Upper lobe of right lung (tissue), 1 donor: ENCODE results near the gene FADS2. TPM values are rescaled to one million over a fixed set of nuclear protein-coding genes. Genes with fewer than 3 reads are reported as not detected.

ENCODE experiments used
- ATAC-seq: fragments of 200-7000 bp; cut with Tn5 transposase; one replicate; pipeline ENCODE4 v1.9.1; 2020; ENCODE audit warnings: mild to moderate bottlenecking, moderate library complexity
- DNase-seq: peaks from one replicate; pipeline ENCODE4 v3.0.0-alpha.2; 2020
- H3K27ac ChIP-seq: fragments of 200-600 bp; one replicate; pipeline ENCODE4 v1.8.0; 2022
- H3K27me3 ChIP-seq: fragments of 200-600 bp; one replicate; pipeline ENCODE4 v1.8.0; 2022; ENCODE audit warnings: mild to moderate bottlenecking
- H3K36me3 ChIP-seq: fragments of 200-600 bp; one replicate; pipeline ENCODE4 v1.8.0; 2022
- H3K4me1 ChIP-seq: fragments of 200-600 bp; one replicate; pipeline ENCODE4 v1.8.0; 2022
- H3K4me3 ChIP-seq: fragments of 200-600 bp; one replicate; pipeline ENCODE4 v1.8.0; 2022; ENCODE audit warnings: mild to moderate bottlenecking
- H3K9me3 ChIP-seq: fragments of 200-600 bp; one replicate; pipeline ENCODE4 v1.8.0; 2022
- intact Hi-C: fragments of 100-400 bp; cut with DNase I; formaldehyde crosslinking; loops from one replicate; pipeline ENCODE4 v1.11.0; 2022
- total RNA-seq: library from RNA; stranded (reverse); fragmentation: NEBNext Ultra II Directional; extraction: Animal tissue kit (Norgen Biotek cat#: 25700); gene quantifications from one replicate; pipeline ENCODE4 v1.2.1, GENCODE V29; 2021
- TF ChIP-seq, protein P1 (sequence below): fragments of 200-600 bp; IDR thresholded peaks from one replicate; pipeline ENCODE4 v1.8.0; 2022; ENCODE audit warnings: antibody characterized with exemption
- donor health status: DM: no; HTN: yes; CAD: no; lungs with severe emphysema.

The FADS2 gene
- total RNA-seq, 1 donor from 2014 or later = 75.1 TPM

DNA sequence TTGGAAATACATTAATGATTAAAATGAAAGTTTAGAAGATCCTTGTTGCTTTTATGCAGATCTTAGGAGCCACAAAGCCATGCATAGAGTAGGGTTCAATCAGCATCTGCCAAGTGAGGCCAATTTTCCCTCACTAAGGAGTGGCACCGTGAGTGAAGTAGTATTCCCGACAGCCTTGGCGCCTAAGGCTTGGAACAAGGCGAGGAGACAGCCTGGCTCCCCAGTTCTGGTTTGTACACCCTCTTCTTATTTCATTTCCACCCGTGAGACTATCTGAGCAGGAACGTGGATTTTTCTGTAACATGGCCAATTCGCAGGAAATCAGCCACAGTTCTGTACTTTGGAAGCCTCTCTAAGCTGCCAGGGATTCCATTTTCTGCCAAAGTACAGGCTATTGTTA lies 22.6 kb downstream of the FADS2 start:
- intact Hi-C loops = no loop called here
- H3K4me3 ChIP-seq = no peak overlapping the region
- no peaks in the 10 kb centered on the region for H3K27me3 ChIP-seq
- no peak for ATAC-seq
- H3K4me1 ChIP-seq = no peaks in the 10 kb centered on the region
- peaks cover 39% of the 10 kb centered on the region for H3K36me3 ChIP-seq
- no peak for DNase-seq
- no peaks in the 10 kb centered on the region for H3K9me3 ChIP-seq
- no peak overlapping the region for H3K27ac ChIP-seq
- TF ChIP-seq, protein P1, sequence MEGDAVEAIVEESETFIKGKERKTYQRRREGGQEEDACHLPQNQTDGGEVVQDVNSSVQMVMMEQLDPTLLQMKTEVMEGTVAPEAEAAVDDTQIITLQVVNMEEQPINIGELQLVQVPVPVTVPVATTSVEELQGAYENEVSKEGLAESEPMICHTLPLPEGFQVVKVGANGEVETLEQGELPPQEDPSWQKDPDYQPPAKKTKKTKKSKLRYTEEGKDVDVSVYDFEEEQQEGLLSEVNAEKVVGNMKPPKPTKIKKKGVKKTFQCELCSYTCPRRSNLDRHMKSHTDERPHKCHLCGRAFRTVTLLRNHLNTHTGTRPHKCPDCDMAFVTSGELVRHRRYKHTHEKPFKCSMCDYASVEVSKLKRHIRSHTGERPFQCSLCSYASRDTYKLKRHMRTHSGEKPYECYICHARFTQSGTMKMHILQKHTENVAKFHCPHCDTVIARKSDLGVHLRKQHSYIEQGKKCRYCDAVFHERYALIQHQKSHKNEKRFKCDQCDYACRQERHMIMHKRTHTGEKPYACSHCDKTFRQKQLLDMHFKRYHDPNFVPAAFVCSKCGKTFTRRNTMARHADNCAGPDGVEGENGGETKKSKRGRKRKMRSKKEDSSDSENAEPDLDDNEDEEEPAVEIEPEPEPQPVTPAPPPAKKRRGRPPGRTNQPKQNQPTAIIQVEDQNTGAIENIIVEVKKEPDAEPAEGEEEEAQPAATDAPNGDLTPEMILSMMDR = no peak

DNA sequence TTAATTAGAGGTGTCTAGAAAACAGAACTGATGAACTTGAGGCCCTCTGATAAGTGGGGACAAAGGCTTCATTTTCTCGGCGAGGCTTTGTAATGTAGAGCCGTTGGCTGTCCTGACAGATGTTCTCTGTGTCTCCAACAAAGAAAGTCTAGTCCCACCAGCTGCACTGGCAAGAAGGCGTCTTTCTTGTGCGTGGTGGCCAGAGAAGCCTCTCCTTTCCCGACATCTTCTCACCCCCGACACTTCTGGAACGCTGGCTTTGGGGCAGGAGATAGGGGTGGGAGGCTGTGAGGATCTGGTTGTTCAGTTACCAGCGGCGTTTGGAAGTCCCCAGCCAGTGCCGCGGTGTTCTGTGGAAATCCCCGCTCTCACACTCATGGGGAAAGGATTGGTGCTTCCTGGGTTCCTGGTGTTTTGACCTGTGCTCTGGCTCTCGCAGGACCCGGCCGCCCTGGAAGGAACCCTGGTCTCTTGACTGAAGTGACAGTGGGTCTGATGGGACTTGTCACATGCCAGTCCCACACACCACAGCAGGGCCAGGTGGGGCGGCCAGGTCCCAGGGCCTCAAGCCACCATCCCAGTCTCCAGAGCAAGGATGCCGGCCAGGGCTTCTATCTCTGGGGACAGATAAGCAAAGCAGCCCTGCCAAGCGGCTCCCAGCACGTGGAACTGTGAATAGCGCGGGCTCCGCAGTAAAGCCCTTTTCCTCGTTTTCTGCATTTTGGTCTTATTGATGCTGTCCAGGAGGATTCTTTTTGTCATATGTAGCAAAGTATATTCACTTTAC lies 23.2 kb downstream of the FADS2 start:
- no peak for DNase-seq
- peaks cover 39% of the 10 kb centered on the region for H3K36me3 ChIP-seq
- no peaks in the 10 kb centered on the region for H3K4me1 ChIP-seq
- no peaks in the 10 kb centered on the region for H3K9me3 ChIP-seq
- intact Hi-C loops = no loop called here
- TF ChIP-seq, protein P1 = no peak
- no peaks in the 10 kb centered on the region for H3K27me3 ChIP-seq
- H3K27ac ChIP-seq = no peak overlapping the region
- no peak overlapping the region for H3K4me3 ChIP-seq
- no peak for ATAC-seq

DNA sequence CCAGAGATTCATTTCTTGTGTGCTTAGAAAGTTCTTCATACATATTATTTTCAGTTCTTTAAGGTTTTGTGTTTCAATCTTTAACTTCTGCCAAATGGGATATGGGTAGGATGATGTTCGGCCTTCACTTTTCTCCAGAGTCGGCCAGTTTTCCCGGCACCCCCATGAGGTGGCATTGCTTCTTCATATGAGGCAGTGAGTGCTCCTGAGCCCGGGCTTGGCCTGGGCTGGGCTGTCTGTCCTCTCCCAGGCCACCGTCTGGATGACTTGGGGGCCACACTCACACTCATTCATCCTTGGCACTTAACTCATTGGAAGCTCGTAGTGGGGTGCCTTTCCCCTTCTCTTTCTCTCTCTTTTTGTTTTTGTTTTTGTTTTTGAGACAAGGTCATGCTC lies 23.8 kb downstream of the FADS2 start:
- Histone ChIP-seq H3K27me3 (no peaks in the 10 kb centered on the region), H3K9me3 (no peaks in the 10 kb centered on the region), H3K27ac (no peak overlapping the region), H3K4me3 (no peak overlapping the region), H3K4me1 (no peaks in the 10 kb centered on the region), H3K36me3 (peaks cover 39% of the 10 kb centered on the region)
- DNase-seq (no peak), ATAC-seq (no peak)
- intact Hi-C loops = no loop called here
- TF ChIP-seq, protein P1 = no peak

DNA sequence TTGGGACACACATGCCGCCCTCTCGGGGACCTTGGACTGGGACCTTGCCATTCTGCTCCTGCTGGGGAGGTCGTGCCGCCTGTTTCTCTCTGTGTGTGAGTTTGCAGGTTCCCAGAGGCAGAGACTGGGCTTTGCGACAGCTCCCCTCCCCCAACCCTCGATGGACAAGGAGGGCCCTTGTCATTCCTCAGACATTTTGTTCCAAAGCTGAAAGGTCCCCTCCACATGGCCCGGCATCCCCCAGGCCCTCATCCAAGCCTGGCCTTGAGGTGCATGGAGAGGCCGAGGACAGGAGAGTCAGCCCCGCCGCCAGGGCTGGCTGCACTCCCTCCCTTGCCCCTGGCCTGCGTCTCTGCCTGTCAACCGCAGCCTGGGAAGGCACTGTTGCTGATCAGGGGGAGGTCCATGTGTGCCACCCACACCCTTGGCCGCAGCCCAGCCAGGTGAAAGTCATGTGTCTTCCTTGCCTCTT lies 25.6 kb downstream of the FADS2 start:
- ATAC-seq (peak; percentile 40), DNase-seq (no peak)
- no peaks in the 10 kb centered on the region for H3K27me3 ChIP-seq
- H3K4me3 ChIP-seq = no peak overlapping the region
- H3K9me3 ChIP-seq = no peaks in the 10 kb centered on the region
- H3K4me1 ChIP-seq = no peaks in the 10 kb centered on the region
- intact Hi-C loops = no loop called here
- TF ChIP-seq, protein P1 = no peak
- H3K27ac ChIP-seq = no peak overlapping the region
- H3K36me3 ChIP-seq = peaks cover 28% of the 10 kb centered on the region

DNA sequence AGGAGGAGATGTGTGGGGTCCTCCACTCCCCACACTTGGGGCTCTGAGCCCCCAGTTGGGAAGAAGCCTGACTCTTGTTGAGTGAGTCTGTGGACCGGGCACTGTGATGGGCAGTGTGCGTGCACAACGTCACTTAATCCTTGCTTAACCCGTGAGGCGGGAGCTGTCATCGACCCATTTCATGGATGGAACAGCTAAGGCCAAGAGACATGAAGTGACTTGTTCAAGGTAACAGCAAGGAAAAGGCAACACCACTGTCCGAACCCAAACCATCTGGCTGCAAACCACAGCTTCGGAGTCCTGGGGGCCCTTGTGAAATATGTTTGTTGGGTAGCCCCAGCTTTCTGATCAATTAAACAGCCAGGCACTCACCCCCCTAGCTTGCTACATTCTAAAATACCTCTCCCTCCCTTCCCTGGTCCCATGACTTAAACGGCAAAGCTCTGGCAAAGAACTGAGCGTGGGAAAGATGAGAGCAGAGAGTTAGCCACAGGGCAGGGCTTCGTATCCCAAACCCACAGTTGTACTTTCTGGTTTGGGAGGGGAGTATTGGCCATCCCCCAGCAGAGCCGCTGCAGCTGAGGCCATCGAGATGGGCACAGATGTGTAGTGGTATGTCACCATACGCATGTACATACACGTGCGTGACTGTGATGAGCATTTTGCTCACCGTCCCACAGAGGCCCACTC lies 26.3 kb downstream of the FADS2 start:
- intact Hi-C loops = no loop called here
- ATAC-seq (no peak), DNase-seq (no peak)
- no peaks in the 10 kb centered on the region for H3K9me3 ChIP-seq
- H3K27ac ChIP-seq = no peak overlapping the region
- no peak overlapping the region for H3K4me3 ChIP-seq
- no peaks in the 10 kb centered on the region for H3K27me3 ChIP-seq
- no peaks in the 10 kb centered on the region for H3K4me1 ChIP-seq
- peaks cover 22% of the 10 kb centered on the region for H3K36me3 ChIP-seq
- TF ChIP-seq, protein P1 = no peak
